Psoas muscle (tissue), 8 donors: Measurements from ENCODE around the gene GPR149. TPM values are rescaled to one million over a fixed set of nuclear protein-coding genes. Genes with fewer than 3 reads are reported as not detected.

Source experiments
- ATAC-seq, 4 donors: fragments of 200-7000 bp; cut with Tn5 transposase; one replicate each; pipeline ENCODE4 v1.9.1; 2020; ENCODE audit warnings: moderate library complexity in 3 of 4, mild to moderate bottlenecking in 2 of 4
- DNase-seq, 2 donors: peaks; one replicate each; pipeline ENCODE4 v3.0.0-alpha.2; 2020
- H3K27ac ChIP-seq: fragments of 200-600 bp; one replicate; pipeline ENCODE4 v1.8.0; 2022
- H3K27me3 ChIP-seq, 3 donors: fragments of 200-600 bp in 1 of 3; one replicate each; pipeline versions ENCODE4 v1.6.1 to v1.8.0; 2013 to 2022; ENCODE audit warnings: low read length in 2 of 3, mild to moderate bottlenecking in 2 of 3, moderate library complexity in 1 of 3; ENCODE audit not compliant: insufficient read depth in 3 of 3
- H3K36me3 ChIP-seq, 2 donors: fragments of 200-600 bp in 1 of 2; one replicate each; pipeline versions ENCODE4 v1.6.1 to v1.8.0; 2013 to 2022; ENCODE audit warnings: low read depth in 1 of 2, mild to moderate bottlenecking in 1 of 2, moderate library complexity in 1 of 2; ENCODE audit not compliant: insufficient read depth in 1 of 2
- H3K4me1 ChIP-seq: fragments of 200-600 bp; one replicate; pipeline ENCODE4 v1.8.0; 2022
- H3K4me3 ChIP-seq: fragments of 200-600 bp; one replicate; pipeline ENCODE4 v1.8.0; 2022; ENCODE audit warnings: mild to moderate bottlenecking
- H3K9me3 ChIP-seq: fragments of 200-600 bp; one replicate; pipeline ENCODE4 v1.8.0; 2022
- CTCF ChIP-seq: fragments of 200-600 bp; IDR thresholded peaks from one replicate; pipeline ENCODE4 v1.8.0; 2022; ENCODE audit warnings: antibody characterized with exemption
- WGBS, 3 donors: extraction: QIAGEN DNeasy Blood & Tissue Kit; methylation state at CpG; one replicate each; pipeline versions ENCODE4 v1.1.6 to v1.1.7; 2013; 5-methylcytosine and 5-hydroxymethylcytosine counted together
- intact Hi-C, 2 donors: fragments of 100-400 bp; cut with DNase I; formaldehyde crosslinking; loops; one replicate each; pipeline versions ENCODE4 v1.11.0 to v1.14.2; 2022
- polyA plus RNA-seq, 3 donors: library from polyadenylated mRNA; stranded (reverse); fragments of 200-250 nt; gene quantifications; one replicate each; pipeline ENCODE4 v1.2.3, GENCODE V29; 2013
- total RNA-seq, 4 donors: library from RNA; stranded (reverse); fragmentation: NEBNext Ultra II Directional in 2 of 4; extraction: Animal tissue kit (Norgen Biotek cat#: 25700) in 2 of 4; gene quantifications; one replicate each; pipeline versions ENCODE4 v1.2.1 to v1.2.4, GENCODE V29; 2021 to 2023
- donor health status: healthy with polysubstance abuse.
- donor health status: DM: no; HTN: no; CAD: no; lungs with moderate emphysema.
- donor health status: Bipolar disorder and iron deficiency.
- donor health status: healthy.
- donor health status: DM: yes; HTN: yes; CAD: no.
- donor health status: DM: no; HTN: no; CAD: no.
- donor health status: DM: no; HTN: no; CAD: no.
- donor health status: DM: yes; HTN: yes; CAD: no.

The GPR149 gene
- total and polyA plus RNA-seq, 7 donors = not detected

GRCh38 chr3:154334973-154335420 is 95.0 kb downstream of the GPR149 start:
- Histone ChIP-seq H3K9me3 (no peaks in the 10 kb centered on the region), H3K4me3 (no peak overlapping the region), H3K27ac (no peak overlapping the region), H3K27me3 (peaks cover 0 to 4% (median 3%) of the 10 kb centered on the region in 3 donors), H3K36me3 (no peaks in the 10 kb centered on the region), H3K4me1 (no peaks in the 10 kb centered on the region)
- intact Hi-C loops = loop anchor here (2.0 to 5.0 kb wide), 4 partner anchors 397 to 1367 kb away; no protein-coding TSS in a partner anchor
- DNase-seq (no peak), ATAC-seq (peak in 1 of 4 donors; percentile 68)
- WGBS, 3 donors = 18 to 23% (median 21%) methylated on average over 3 of the region's 3 CpGs
- TF ChIP-seq CTCF = peak; percentile 70

GRCh38 chr3:154327871-154328270 is 102.1 kb downstream of the GPR149 start:
- no peak overlapping the region for H3K4me3 ChIP-seq
- H3K4me1 ChIP-seq = peaks cover 3% of the 10 kb centered on the region
- ATAC-seq (no peak), DNase-seq (no peak)
- H3K27me3 ChIP-seq = peaks cover 0 to 6% (median 3%) of the 10 kb centered on the region in 3 donors
- no peaks in the 10 kb centered on the region for H3K36me3 ChIP-seq
- H3K9me3 ChIP-seq = no peaks in the 10 kb centered on the region
- TF ChIP-seq CTCF = no peak
- intact Hi-C loops = loop anchor here in 1 of 2 donors (10.0 kb wide), 1 partner anchor 997 kb away; no protein-coding TSS in a partner anchor
- no peak overlapping the region for H3K27ac ChIP-seq

GRCh38 chr3:154324919-154325318 is 105.1 kb downstream of the GPR149 start:
- DNase-seq (no peak), ATAC-seq (peak; percentile 12 to 74 (median 63))
- peak overlapping the region; percentile 86 for H3K27ac ChIP-seq
- WGBS, 3 donors = 62 to 85% (median 64%) methylated on average over 3 of the region's 3 CpGs
- intact Hi-C loops = loop anchor here (5.0 to 10.0 kb wide), 2 partner anchors 43 to 1000 kb away; no protein-coding TSS in a partner anchor
- peak overlapping the region; percentile 93 for H3K4me3 ChIP-seq
- H3K27me3 ChIP-seq = peaks cover 0 to 3% (median 0%) of the 10 kb centered on the region in 3 donors
- no peaks in the 10 kb centered on the region for H3K36me3 ChIP-seq
- H3K9me3 ChIP-seq = no peaks in the 10 kb centered on the region
- no peak for TF ChIP-seq CTCF
- H3K4me1 ChIP-seq = peaks cover 22% of the 10 kb centered on the region

- H3K36me3 ChIP-seq = no peaks in the 10 kb centered on the region
- H3K9me3 ChIP-seq = no peaks in the 10 kb centered on the region
- TF ChIP-seq CTCF = no peak
- peak within 1 kb of the TSS; percentile 93 for H3K4me3 ChIP-seq
- H3K27me3 ChIP-seq = no peaks in the 10 kb centered on the region
- intact Hi-C loops = loop anchor here (5.0 to 10.0 kb wide), 2 partner anchors 42 to 1001 kb away; no protein-coding TSS in a partner anchor
- ATAC-seq (peak; percentile 96 to 98 (median 96)), DNase-seq (peak; percentile 89 to 94)
- H3K27ac ChIP-seq = peak within 1 kb of the TSS; percentile 86
- 0 to 1% (median 0%) methylated on average over 40 to 45 of the region's 45 CpGs for WGBS, 3 donors
- H3K4me1 ChIP-seq = peaks cover 30% of the 10 kb centered on the region
These were observed 105.9 kb downstream of the GPR149 start, which contains the start of gene DHX36 for GRCh38 chr3:154323891-154324738. TSS of gene DHX36 (minus strand) at chr3:154324487. CDS start at chr3:154324416, 71 bp downstream.
